GM23338 (cell line): Measurements from ENCODE around the gene IPCEF1. TPM values are rescaled to one million over a fixed set of nuclear protein-coding genes. Genes with fewer than 3 reads are reported as not detected.

Source experiments
- ATAC-seq: fragments of 200-7000 bp; cut with Tn5 transposase; 3 replicates; pipeline ENCODE4 v1.9.1; 2020
- DNase-seq: peaks from one replicate; pipeline ENCODE4 v3.0.0-alpha.2; 2015; ENCODE audit warnings: low spot score
- H2AFZ ChIP-seq: fragments of 200-600 bp; sonication (generic); 2 replicates; pipeline ENCODE4 v1.8.0; 2016; ENCODE audit warnings: antibody characterized with exemption, mild to moderate bottlenecking, moderate library complexity
- H3F3A ChIP-seq: fragments of 200-600 bp; sonication (generic); replicated peaks from 2 replicates; pipeline ENCODE4 v1.8.0; 2017; ENCODE audit warnings: antibody characterized with exemption, mixed run types, low read depth
- H3K27ac ChIP-seq: fragments of 200-600 bp; sonication (generic); 2 replicates; pipeline ENCODE4 v1.6.1; 2016; ENCODE audit warnings: low read depth
- H3K27me3 ChIP-seq: fragments of 200-600 bp; sonication (generic); 2 replicates; pipeline ENCODE4 v1.8.0; 2016; ENCODE audit warnings: mild to moderate bottlenecking, mixed run types, moderate library complexity; ENCODE audit not compliant: insufficient read depth
- H3K36me3 ChIP-seq: fragments of 200-600 bp; sonication (generic); 2 replicates; pipeline ENCODE4 v1.8.0; 2016; ENCODE audit warnings: mild to moderate bottlenecking; ENCODE audit not compliant: insufficient read depth
- H3K4me1 ChIP-seq: fragments of 200-600 bp; sonication (generic); 2 replicates; pipeline ENCODE4 v1.8.0; 2016; ENCODE audit warnings: mild to moderate bottlenecking, moderate library complexity; ENCODE audit not compliant: insufficient read depth
- H3K4me2 ChIP-seq: fragments of 200-600 bp; sonication (generic); 2 replicates; pipeline ENCODE4 v1.7.1; 2017; ENCODE audit warnings: mixed run types
- H3K4me3 ChIP-seq: fragments of 200-600 bp; sonication (generic); 2 replicates; pipeline ENCODE4 v1.6.1; 2016; ENCODE audit warnings: mixed run types
- H3K79me2 ChIP-seq: fragments of 200-600 bp; sonication (generic); replicated peaks from 2 replicates; pipeline ENCODE4 v1.8.0; 2017; ENCODE audit warnings: mild to moderate bottlenecking; ENCODE audit not compliant: insufficient read depth
- H3K9me2 ChIP-seq: fragments of 200-600 bp; sonication (generic); 2 replicates; pipeline ENCODE4 v1.8.0; 2017; ENCODE audit not compliant: insufficient read depth
- H4K20me1 ChIP-seq: fragments of 200-600 bp; sonication (generic); replicated peaks from 2 replicates; pipeline ENCODE4 v1.8.0; 2017; ENCODE audit warnings: mild to moderate bottlenecking; ENCODE audit not compliant: insufficient read depth
- H3K27ac Mint-ChIP-seq: 2 replicates; pipeline ENCODE4 v1.8.0; 2020; ENCODE audit warnings: inconsistent platforms, mild to moderate bottlenecking, moderate library complexity, mixed read lengths
- H3K27me3 Mint-ChIP-seq: 3 replicates; pipeline ENCODE4 v1.8.0; 2022; ENCODE audit warnings: low read depth, mild to moderate bottlenecking, moderate library complexity, mixed read lengths, inconsistent platforms; ENCODE audit not compliant: insufficient read depth, poor library complexity
- H3K36me3 Mint-ChIP-seq: 3 replicates; pipeline ENCODE4 v1.8.0; 2021; ENCODE audit warnings: low read depth, mild to moderate bottlenecking, inconsistent platforms, moderate library complexity, mixed read lengths
- H3K4me1 Mint-ChIP-seq: 3 replicates; pipeline ENCODE4 v1.8.0; 2020; ENCODE audit warnings: mild to moderate bottlenecking, inconsistent platforms, mixed read lengths
- H3K4me3 Mint-ChIP-seq: 3 replicates; pipeline ENCODE4 v1.8.0; 2021; ENCODE audit warnings: moderate library complexity, mild to moderate bottlenecking, inconsistent platforms, mixed read lengths
- H3K9me3 Mint-ChIP-seq: 3 replicates; pipeline ENCODE4 v1.8.0; 2020; ENCODE audit warnings: moderate library complexity, mild to moderate bottlenecking, inconsistent platforms, mixed read lengths
- CREB1 ChIP-seq: fragments of 250-450 bp; sonication (Bioruptor Pico); IDR thresholded peaks from 2 replicates; pipeline ENCODE4 v1.5.0; 2020; ENCODE audit warnings: low read depth, mild to moderate bottlenecking, moderate library complexity
- ETS1 ChIP-seq: IDR thresholded peaks from 2 replicates; pipeline ENCODE4 v1.6.1; 2016; ENCODE audit warnings: antibody characterized with exemption
- EZH2 ChIP-seq: fragments of 200-600 bp; sonication (generic); IDR thresholded peaks from one replicate; pipeline ENCODE4 v1.8.0; 2017; ENCODE audit warnings: antibody characterized with exemption, mild to moderate bottlenecking, low read depth; ENCODE audit not compliant: unreplicated experiment
- EZH2phosphoT487 ChIP-seq: fragments of 200-600 bp; sonication (generic); IDR thresholded peaks from one replicate; pipeline ENCODE4 v1.8.1; 2018; ENCODE audit warnings: antibody characterized with exemption; ENCODE audit not compliant: unreplicated experiment
- NANOG ChIP-seq: IDR thresholded peaks from 2 replicates; pipeline ENCODE4 v1.6.1; 2016; ENCODE audit warnings: antibody characterized with exemption, borderline replicate concordance
- STAT1 ChIP-seq: IDR thresholded peaks from one replicate; pipeline ENCODE4 v1.6.1; 2016; ENCODE audit warnings: antibody characterized with exemption; ENCODE audit not compliant: unreplicated experiment
- ZNF114 ChIP-seq: fragments of 250-450 bp; sonication (Bioruptor Pico); IDR thresholded peaks from 2 replicates; pipeline ENCODE4 v1.5.0; 2020; ENCODE audit warnings: mild to moderate bottlenecking, moderate library complexity
- ZNF331 ChIP-seq: fragments of 250-450 bp; sonication (Bioruptor Pico); IDR thresholded peaks from 2 replicates; pipeline ENCODE4 v1.5.0; 2020; ENCODE audit warnings: low read depth, mild to moderate bottlenecking, moderate library complexity
- polyA plus RNA-seq: library from polyadenylated mRNA; unstranded; fragments of >200 nt; fragmentation: Nextera tagmentation; extraction: Ambion mirVana; gene quantifications from 2 replicates; pipeline ENCODE4 v1.2.1, GENCODE V29; 2016
- total RNA-seq: library from RNA; depleted of rRNA; stranded (reverse); fragments of >200 nt; shearing (Covaris generic); gene quantifications from 2 replicates; pipeline ENCODE4 v1.2.3, GENCODE V29; 2014
- TF ChIP-seq, protein P1 (sequence below), 2 experiments: fragments of 200-600 bp in 1 of 2; sonication (generic) in 1 of 2; conservative IDR thresholded peaks; 2 replicates each; pipeline versions ENCODE4 v1.5.1 to v1.6.1; 2016 to 2017; ENCODE audit warnings: antibody characterized with exemption in 2 of 2, low read depth in 2 of 2, mild to moderate bottlenecking in 2 of 2, moderate library complexity in 1 of 2
- TF ChIP-seq, protein P2 (sequence below): fragments of 250-450 bp; sonication (Bioruptor Pico); IDR thresholded peaks from 2 replicates; pipeline ENCODE4 v1.5.0; 2020; ENCODE audit warnings: mild to moderate bottlenecking, moderate library complexity

Gene IPCEF1
- total and polyA plus RNA-seq, 2 experiments from 2014 or later = 0.15 to 1.8 TPM

- no peaks in the 10 kb centered on the region for H3K9me2 ChIP-seq
- H3K4me3 Mint-ChIP-seq = no peak overlapping the region
- H3K79me2 ChIP-seq = no peaks in the 10 kb centered on the region
- DNase-seq (no peak), ATAC-seq (no peak)
- H3K9me3 Mint-ChIP-seq = no peaks in the 10 kb centered on the region; the same call in 2 of the 3 replicates
- TF ChIP-seq EZH2 = no peak
- no peak for TF ChIP-seq ETS1
- TF ChIP-seq ZNF331 = no peak
- TF ChIP-seq, protein P1, sequence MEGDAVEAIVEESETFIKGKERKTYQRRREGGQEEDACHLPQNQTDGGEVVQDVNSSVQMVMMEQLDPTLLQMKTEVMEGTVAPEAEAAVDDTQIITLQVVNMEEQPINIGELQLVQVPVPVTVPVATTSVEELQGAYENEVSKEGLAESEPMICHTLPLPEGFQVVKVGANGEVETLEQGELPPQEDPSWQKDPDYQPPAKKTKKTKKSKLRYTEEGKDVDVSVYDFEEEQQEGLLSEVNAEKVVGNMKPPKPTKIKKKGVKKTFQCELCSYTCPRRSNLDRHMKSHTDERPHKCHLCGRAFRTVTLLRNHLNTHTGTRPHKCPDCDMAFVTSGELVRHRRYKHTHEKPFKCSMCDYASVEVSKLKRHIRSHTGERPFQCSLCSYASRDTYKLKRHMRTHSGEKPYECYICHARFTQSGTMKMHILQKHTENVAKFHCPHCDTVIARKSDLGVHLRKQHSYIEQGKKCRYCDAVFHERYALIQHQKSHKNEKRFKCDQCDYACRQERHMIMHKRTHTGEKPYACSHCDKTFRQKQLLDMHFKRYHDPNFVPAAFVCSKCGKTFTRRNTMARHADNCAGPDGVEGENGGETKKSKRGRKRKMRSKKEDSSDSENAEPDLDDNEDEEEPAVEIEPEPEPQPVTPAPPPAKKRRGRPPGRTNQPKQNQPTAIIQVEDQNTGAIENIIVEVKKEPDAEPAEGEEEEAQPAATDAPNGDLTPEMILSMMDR (conservative IDR thresholded peaks at IDR 0.05; ENCODE audit: low read depth in 2 of 2) = no peak
- no peak for TF ChIP-seq ZNF114 (CRISPR knock-in tag)
- TF ChIP-seq STAT1 = no peak
- no peaks in the 10 kb centered on the region for H3F3A ChIP-seq
- H3K4me1 Mint-ChIP-seq = peaks cover 9% of the 10 kb centered on the region
- H3K27me3 Mint-ChIP-seq = no peaks in the 10 kb centered on the region
- H3K4me3 ChIP-seq = no peak overlapping the region
- no peak overlapping the region for H2AFZ ChIP-seq
- no peaks in the 10 kb centered on the region for H3K36me3 ChIP-seq
- no peaks in the 10 kb centered on the region for H3K27me3 ChIP-seq
- no peaks in the 10 kb centered on the region for H3K4me1 ChIP-seq
- H3K27ac ChIP-seq = no peak overlapping the region
- no peak overlapping the region for H3K4me2 ChIP-seq
- H4K20me1 ChIP-seq = no peaks in the 10 kb centered on the region
- H3K27ac Mint-ChIP-seq = no peak overlapping the region
- H3K36me3 Mint-ChIP-seq = no peaks in the 10 kb centered on the region; the same call in 2 of the 3 replicates
These were observed 54.5 kb downstream of the IPCEF1 start for GRCh38 chr6:154301839-154302752.

DNA sequence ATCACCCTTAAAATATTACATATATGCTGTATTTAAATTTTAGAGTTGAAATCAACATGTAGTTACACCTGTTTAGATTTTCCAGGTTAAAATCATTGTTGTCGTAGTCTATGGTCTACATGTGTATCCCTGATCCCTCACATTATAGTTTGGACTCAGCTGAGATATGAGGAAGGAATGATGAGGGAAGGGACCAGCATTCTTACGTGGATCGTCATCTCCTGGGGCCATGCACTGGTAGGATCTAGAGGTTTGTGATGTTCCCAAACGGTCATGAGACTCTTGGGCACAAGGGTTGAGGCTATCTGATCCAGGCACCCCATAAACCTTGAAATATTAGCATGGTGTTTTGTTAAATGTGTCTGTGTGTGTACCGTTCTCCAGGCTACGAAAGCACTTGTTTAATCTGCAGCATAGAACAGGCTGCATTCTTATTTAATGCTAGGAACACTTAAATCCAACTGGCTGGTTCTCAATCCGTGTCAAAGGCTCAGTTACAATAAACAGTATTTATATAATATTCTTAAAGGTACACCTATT lies 55.4 kb downstream of the IPCEF1 start:
- no peaks in the 10 kb centered on the region for H3K27me3 Mint-ChIP-seq
- no peak overlapping the region for H3K27ac ChIP-seq
- no peak overlapping the region for H2AFZ ChIP-seq
- H3K36me3 Mint-ChIP-seq = no peaks in the 10 kb centered on the region; the same call in 2 of the 3 replicates
- H4K20me1 ChIP-seq = no peaks in the 10 kb centered on the region
- no peak overlapping the region for H3K4me3 Mint-ChIP-seq
- H3K9me3 Mint-ChIP-seq = no peaks in the 10 kb centered on the region
- no peaks in the 10 kb centered on the region for H3K9me2 ChIP-seq
- H3K27ac Mint-ChIP-seq = no peak overlapping the region
- no peaks in the 10 kb centered on the region for H3K27me3 ChIP-seq
- peaks cover 9% of the 10 kb centered on the region for H3K4me1 Mint-ChIP-seq
- no peaks in the 10 kb centered on the region for H3F3A ChIP-seq
- H3K36me3 ChIP-seq = no peaks in the 10 kb centered on the region
- DNase-seq (no peak), ATAC-seq (no peak)
- H3K4me3 ChIP-seq = no peak overlapping the region
- H3K4me1 ChIP-seq = no peaks in the 10 kb centered on the region
- H3K4me2 ChIP-seq = no peak overlapping the region
- no peaks in the 10 kb centered on the region for H3K79me2 ChIP-seq
- TF ChIP-seq EZH2 (no peak), EZH2phosphoT487 (no peak), ZNF114 (CRISPR knock-in tag) (no peak), NANOG (no peak), ZNF331 (no peak), CREB1 (no peak)
- TF ChIP-seq, protein P2, sequence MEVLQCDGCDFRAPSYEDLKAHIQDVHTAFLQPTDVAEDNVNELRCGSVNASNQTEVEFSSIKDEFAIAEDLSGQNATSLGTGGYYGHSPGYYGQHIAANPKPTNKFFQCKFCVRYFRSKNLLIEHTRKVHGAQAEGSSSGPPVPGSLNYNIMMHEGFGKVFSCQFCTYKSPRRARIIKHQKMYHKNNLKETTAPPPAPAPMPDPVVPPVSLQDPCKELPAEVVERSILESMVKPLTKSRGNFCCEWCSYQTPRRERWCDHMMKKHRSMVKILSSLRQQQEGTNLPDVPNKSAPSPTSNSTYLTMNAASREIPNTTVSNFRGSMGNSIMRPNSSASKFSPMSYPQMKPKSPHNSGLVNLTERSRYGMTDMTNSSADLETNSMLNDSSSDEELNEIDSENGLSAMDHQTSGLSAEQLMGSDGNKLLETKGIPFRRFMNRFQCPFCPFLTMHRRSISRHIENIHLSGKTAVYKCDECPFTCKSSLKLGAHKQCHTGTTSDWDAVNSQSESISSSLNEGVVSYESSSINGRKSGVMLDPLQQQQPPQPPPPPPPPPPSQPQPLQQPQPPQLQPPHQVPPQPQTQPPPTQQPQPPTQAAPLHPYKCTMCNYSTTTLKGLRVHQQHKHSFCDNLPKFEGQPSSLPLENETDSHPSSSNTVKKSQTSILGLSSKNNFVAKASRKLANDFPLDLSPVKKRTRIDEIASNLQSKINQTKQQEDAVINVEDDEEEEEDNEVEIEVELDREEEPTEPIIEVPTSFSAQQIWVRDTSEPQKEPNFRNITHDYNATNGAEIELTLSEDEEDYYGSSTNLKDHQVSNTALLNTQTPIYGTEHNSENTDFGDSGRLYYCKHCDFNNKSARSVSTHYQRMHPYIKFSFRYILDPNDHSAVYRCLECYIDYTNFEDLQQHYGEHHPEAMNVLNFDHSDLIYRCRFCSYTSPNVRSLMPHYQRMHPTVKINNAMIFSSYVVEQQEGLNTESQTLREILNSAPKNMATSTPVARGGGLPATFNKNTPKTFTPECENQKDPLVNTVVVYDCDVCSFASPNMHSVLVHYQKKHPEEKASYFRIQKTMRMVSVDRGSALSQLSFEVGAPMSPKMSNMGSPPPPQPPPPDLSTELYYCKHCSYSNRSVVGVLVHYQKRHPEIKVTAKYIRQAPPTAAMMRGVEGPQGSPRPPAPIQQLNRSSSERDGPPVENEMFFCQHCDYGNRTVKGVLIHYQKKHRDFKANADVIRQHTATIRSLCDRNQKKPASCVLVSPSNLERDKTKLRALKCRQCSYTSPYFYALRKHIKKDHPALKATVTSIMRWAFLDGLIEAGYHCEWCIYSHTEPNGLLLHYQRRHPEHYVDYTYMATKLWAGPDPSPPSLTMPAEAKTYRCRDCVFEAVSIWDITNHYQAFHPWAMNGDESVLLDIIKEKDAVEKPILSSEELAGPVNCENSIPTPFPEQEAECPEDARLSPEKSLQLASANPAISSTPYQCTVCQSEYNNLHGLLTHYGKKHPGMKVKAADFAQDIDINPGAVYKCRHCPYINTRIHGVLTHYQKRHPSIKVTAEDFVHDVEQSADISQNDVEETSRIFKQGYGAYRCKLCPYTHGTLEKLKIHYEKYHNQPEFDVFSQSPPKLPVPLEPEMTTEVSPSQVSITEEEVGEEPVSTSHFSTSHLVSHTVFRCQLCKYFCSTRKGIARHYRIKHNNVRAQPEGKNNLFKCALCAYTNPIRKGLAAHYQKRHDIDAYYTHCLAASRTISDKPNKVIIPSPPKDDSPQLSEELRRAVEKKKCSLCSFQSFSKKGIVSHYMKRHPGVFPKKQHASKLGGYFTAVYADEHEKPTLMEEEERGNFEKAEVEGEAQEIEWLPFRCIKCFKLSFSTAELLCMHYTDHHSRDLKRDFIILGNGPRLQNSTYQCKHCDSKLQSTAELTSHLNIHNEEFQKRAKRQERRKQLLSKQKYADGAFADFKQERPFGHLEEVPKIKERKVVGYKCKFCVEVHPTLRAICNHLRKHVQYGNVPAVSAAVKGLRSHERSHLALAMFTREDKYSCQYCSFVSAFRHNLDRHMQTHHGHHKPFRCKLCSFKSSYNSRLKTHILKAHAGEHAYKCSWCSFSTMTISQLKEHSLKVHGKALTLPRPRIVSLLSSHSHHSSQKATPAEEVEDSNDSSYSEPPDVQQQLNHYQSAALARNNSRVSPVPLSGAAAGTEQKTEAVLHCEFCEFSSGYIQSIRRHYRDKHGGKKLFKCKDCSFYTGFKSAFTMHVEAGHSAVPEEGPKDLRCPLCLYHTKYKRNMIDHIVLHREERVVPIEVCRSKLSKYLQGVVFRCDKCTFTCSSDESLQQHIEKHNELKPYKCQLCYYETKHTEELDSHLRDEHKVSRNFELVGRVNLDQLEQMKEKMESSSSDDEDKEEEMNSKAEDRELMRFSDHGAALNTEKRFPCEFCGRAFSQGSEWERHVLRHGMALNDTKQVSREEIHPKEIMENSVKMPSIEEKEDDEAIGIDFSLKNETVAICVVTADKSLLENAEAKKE (CRISPR knock-in tag) = no peak
